ENCODE data around the gene FBXO40.

FBXO40 gene

DNA sequence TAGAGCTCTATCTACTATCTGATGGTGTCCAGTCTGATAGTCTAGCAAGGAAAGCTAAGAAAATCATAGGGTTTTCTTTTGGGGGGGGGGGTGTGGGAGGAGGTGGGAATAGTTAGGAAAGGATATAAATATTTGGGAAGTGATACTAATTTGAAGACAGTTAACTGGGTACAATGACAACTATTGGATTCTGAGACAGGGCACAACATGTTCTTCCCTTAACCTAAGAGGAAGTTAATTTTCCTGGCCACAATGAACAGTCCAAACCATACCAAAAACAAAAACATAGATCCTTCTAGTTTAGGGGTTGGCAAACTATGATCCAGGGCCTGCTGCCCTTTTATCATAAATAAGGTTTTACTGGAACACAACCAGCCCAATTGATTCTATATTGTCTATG lies 77.5 kb downstream of the FBXO40 start:
- TF ChIP-seq, protein P1, sequence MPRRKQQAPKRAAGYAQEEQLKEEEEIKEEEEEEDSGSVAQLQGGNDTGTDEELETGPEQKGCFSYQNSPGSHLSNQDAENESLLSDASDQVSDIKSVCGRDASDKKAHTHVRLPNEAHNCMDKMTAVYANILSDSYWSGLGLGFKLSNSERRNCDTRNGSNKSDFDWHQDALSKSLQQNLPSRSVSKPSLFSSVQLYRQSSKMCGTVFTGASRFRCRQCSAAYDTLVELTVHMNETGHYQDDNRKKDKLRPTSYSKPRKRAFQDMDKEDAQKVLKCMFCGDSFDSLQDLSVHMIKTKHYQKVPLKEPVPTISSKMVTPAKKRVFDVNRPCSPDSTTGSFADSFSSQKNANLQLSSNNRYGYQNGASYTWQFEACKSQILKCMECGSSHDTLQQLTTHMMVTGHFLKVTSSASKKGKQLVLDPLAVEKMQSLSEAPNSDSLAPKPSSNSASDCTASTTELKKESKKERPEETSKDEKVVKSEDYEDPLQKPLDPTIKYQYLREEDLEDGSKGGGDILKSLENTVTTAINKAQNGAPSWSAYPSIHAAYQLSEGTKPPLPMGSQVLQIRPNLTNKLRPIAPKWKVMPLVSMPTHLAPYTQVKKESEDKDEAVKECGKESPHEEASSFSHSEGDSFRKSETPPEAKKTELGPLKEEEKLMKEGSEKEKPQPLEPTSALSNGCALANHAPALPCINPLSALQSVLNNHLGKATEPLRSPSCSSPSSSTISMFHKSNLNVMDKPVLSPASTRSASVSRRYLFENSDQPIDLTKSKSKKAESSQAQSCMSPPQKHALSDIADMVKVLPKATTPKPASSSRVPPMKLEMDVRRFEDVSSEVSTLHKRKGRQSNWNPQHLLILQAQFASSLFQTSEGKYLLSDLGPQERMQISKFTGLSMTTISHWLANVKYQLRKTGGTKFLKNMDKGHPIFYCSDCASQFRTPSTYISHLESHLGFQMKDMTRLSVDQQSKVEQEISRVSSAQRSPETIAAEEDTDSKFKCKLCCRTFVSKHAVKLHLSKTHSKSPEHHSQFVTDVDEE (CRISPR knock-in tag; IDR thresholded peaks at IDR 0.05), result no peak
- no peak for TF ChIP-seq ZNF565 (CRISPR knock-in tag; conservative IDR thresholded peaks at IDR 0.05; ENCODE audit: low read depth)
- no peak for TF ChIP-seq CSDC2 (CRISPR knock-in tag; IDR thresholded peaks at IDR 0.05)
- TF ChIP-seq GLIS3 (CRISPR knock-in tag; IDR thresholded peaks at IDR 0.05), result no peak
- no peak for TF ChIP-seq ZNF8 (CRISPR knock-in tag; IDR thresholded peaks at IDR 0.05)
- no peak for TF ChIP-seq TOX (CRISPR knock-in tag; IDR thresholded peaks at IDR 0.05; ENCODE audit: borderline replicate concordance)
- TF ChIP-seq BACH2 (CRISPR knock-in tag; IDR thresholded peaks at IDR 0.05; ENCODE audit: borderline replicate concordance), result no peak
- TF ChIP-seq PPARA (CRISPR knock-in tag; IDR thresholded peaks at IDR 0.05; ENCODE audit: borderline replicate concordance), result no peak
- TF ChIP-seq CREB5 (CRISPR knock-in tag; IDR thresholded peaks at IDR 0.05; ENCODE audit: low read depth), result no peak
- no peak for TF ChIP-seq ESRRG (CRISPR knock-in tag; IDR thresholded peaks at IDR 0.05)
- TF ChIP-seq TCF4 (CRISPR knock-in tag; IDR thresholded peaks at IDR 0.05; ENCODE audit: borderline replicate concordance), result no peak
- no peak for TF ChIP-seq ARNTL (CRISPR knock-in tag; IDR thresholded peaks at IDR 0.05; ENCODE audit: borderline replicate concordance, low read depth)
- no peak for ATAC-seq

DNA sequence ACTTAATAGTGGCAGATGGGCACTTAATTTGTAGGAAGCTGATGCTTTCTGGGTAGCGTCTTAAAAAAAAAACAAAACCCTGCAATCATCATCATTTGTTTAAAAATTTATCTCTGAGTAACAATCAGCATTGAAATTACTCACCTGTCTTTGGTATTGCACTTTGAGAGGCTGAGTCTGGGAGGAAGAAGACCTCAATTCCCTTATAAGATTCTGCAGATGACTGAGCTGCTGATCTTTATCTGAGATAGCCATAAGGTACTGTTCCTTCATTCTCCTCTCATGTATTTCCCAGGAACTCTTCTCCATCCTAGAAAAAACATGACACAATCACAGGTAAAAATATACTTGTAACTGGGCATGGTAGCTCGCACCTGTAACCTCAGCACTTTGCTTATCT lies 84.0 kb downstream of the FBXO40 start:
- no peak for TF ChIP-seq ZC3H10 (CRISPR knock-in tag; IDR thresholded peaks at IDR 0.05)
- ATAC-seq, result no peak

Data from SK-N-SH treated with all-trans-retinoic acid at 6 μM for 48 hours (cell line).